ENCODE results near the gene ATP8B3.

Gene ATP8B3

GRCh38 chr19:1811942-1812425 is at the start of gene ATP8B3:
Gene ATP8B3, minus strand, starts transcription at chr19:1812276. Its CDS starts 540 bp downstream, at chr19:1811736.
- peak within 1 kb of the TSS; percentile 71 to 78 for H3K4me3 ChIP-seq (ENCODE audit: low read length in 2 of 2)
- peaks cover 4 to 10% of the 10 kb centered on the region in 2 donors for H3K36me3 ChIP-seq (ENCODE audit: control insufficient read depth in 2 of 2, insufficient read depth in 2 of 2, low read length in 2 of 2)
- peaks cover 14 to 15% of the 10 kb centered on the region in 2 donors for H3K4me1 ChIP-seq (ENCODE audit: control insufficient read depth in 2 of 2, insufficient read depth in 2 of 2, low read length in 2 of 2)
- H3K27me3 ChIP-seq (ENCODE audit: control insufficient read depth in 2 of 2, insufficient read depth in 2 of 2, low read length in 2 of 2): no peaks in the 10 kb centered on the region
- H3K9ac ChIP-seq (ENCODE audit: low read depth in 1 of 2, low read length in 2 of 2): peak within 1 kb of the TSS; percentile 60 to 63
- H3K27ac ChIP-seq (ENCODE audit: low read depth in 2 of 2, low read length in 2 of 2): peak within 1 kb of the TSS; percentile 74
- no peaks in the 10 kb centered on the region for H3K9me3 ChIP-seq (ENCODE audit: control insufficient read depth in 2 of 2, low read length in 2 of 2)

- peak overlapping the region; percentile 73 to 74 for H3K4me3 ChIP-seq (ENCODE audit: low read length in 2 of 2)
- H3K36me3 ChIP-seq (ENCODE audit: control insufficient read depth in 2 of 2, insufficient read depth in 2 of 2, low read length in 2 of 2): no peaks in the 10 kb centered on the region
- no peaks in the 10 kb centered on the region for H3K9me3 ChIP-seq (ENCODE audit: control insufficient read depth in 2 of 2, low read length in 2 of 2)
- H3K4me1 ChIP-seq (ENCODE audit: control insufficient read depth in 2 of 2, insufficient read depth in 2 of 2, low read length in 2 of 2): peaks cover 50 to 59% of the 10 kb centered on the region in 2 donors
- H3K27ac ChIP-seq (ENCODE audit: low read depth in 2 of 2, low read length in 2 of 2): peak overlapping the region; percentile 55 to 91
- no peaks in the 10 kb centered on the region for H3K27me3 ChIP-seq (ENCODE audit: control insufficient read depth in 2 of 2, insufficient read depth in 2 of 2, low read length in 2 of 2)
- H3K9ac ChIP-seq (ENCODE audit: low read depth in 1 of 2, low read length in 2 of 2): peak overlapping the region; percentile 72 to 81
Measured at GRCh38 chr19:1861599-1862031, 49.5 kb upstream of the ATP8B3 start.

GRCh38 chr19:1860821-1861598 is 48.9 kb upstream of the ATP8B3 start:
- Histone ChIP-seq H3K4me1 (ENCODE audit: control insufficient read depth in 2 of 2, insufficient read depth in 2 of 2, low read length in 2 of 2) (peaks cover 56 to 65% of the 10 kb centered on the region in 2 donors), H3K4me3 (ENCODE audit: low read length in 2 of 2) (peak overlapping the region; percentile 73 to 74), H3K9ac (ENCODE audit: low read depth in 1 of 2, low read length in 2 of 2) (peak overlapping the region in 1 of 2 donors; percentile 81), H3K9me3 (ENCODE audit: control insufficient read depth in 2 of 2, low read length in 2 of 2) (no peaks in the 10 kb centered on the region), H3K36me3 (ENCODE audit: control insufficient read depth in 2 of 2, insufficient read depth in 2 of 2, low read length in 2 of 2) (no peaks in the 10 kb centered on the region), H3K27ac (ENCODE audit: low read depth in 2 of 2, low read length in 2 of 2) (peak overlapping the region; percentile 53 to 98), H3K27me3 (ENCODE audit: control insufficient read depth in 2 of 2, insufficient read depth in 2 of 2, low read length in 2 of 2) (no peaks in the 10 kb centered on the region)

GRCh38 chr19:1860042-1860775 is 48.1 kb upstream of the ATP8B3 start:
- Histone ChIP-seq H3K4me1 (ENCODE audit: control insufficient read depth in 2 of 2, insufficient read depth in 2 of 2, low read length in 2 of 2) (peaks cover 62 to 71% of the 10 kb centered on the region in 2 donors), H3K27me3 (ENCODE audit: control insufficient read depth in 2 of 2, insufficient read depth in 2 of 2, low read length in 2 of 2) (no peaks in the 10 kb centered on the region), H3K27ac (ENCODE audit: low read depth in 2 of 2, low read length in 2 of 2) (peak overlapping the region; percentile 98 to 99), H3K9me3 (ENCODE audit: control insufficient read depth in 2 of 2, low read length in 2 of 2) (no peaks in the 10 kb centered on the region), H3K4me3 (ENCODE audit: low read length in 2 of 2) (peak overlapping the region; percentile 45 to 73), H3K36me3 (ENCODE audit: control insufficient read depth in 2 of 2, insufficient read depth in 2 of 2, low read length in 2 of 2) (no peaks in the 10 kb centered on the region), H3K9ac (ENCODE audit: low read depth in 1 of 2, low read length in 2 of 2) (peak overlapping the region in 1 of 2 donors; percentile 71)

- Histone ChIP-seq H3K27ac (ENCODE audit: low read depth in 2 of 2, low read length in 2 of 2) (peak overlapping the region; percentile 98 to 99), H3K4me1 (ENCODE audit: control insufficient read depth in 2 of 2, insufficient read depth in 2 of 2, low read length in 2 of 2) (peaks cover 66 to 74% of the 10 kb centered on the region in 2 donors), H3K27me3 (ENCODE audit: control insufficient read depth in 2 of 2, insufficient read depth in 2 of 2, low read length in 2 of 2) (no peaks in the 10 kb centered on the region), H3K36me3 (ENCODE audit: control insufficient read depth in 2 of 2, insufficient read depth in 2 of 2, low read length in 2 of 2) (no peaks in the 10 kb centered on the region), H3K9me3 (ENCODE audit: control insufficient read depth in 2 of 2, low read length in 2 of 2) (no peaks in the 10 kb centered on the region), H3K4me3 (ENCODE audit: low read length in 2 of 2) (peak overlapping the region; percentile 9 to 31), H3K9ac (ENCODE audit: low read depth in 1 of 2, low read length in 2 of 2) (peak overlapping the region; percentile 44 to 61)
Measured at GRCh38 chr19:1859331-1859781, 47.3 kb upstream of the ATP8B3 start.

- Histone ChIP-seq H3K36me3 (ENCODE audit: control insufficient read depth in 2 of 2, insufficient read depth in 2 of 2, low read length in 2 of 2) (no peaks in the 10 kb centered on the region), H3K27me3 (ENCODE audit: control insufficient read depth in 2 of 2, insufficient read depth in 2 of 2, low read length in 2 of 2) (no peaks in the 10 kb centered on the region), H3K9ac (ENCODE audit: low read depth in 1 of 2, low read length in 2 of 2) (peak overlapping the region; percentile 74 to 77), H3K4me3 (ENCODE audit: low read length in 2 of 2) (peak overlapping the region; percentile 46 to 60), H3K27ac (ENCODE audit: low read depth in 2 of 2, low read length in 2 of 2) (peak overlapping the region; percentile 98 to 99), H3K9me3 (ENCODE audit: control insufficient read depth in 2 of 2, low read length in 2 of 2) (no peaks in the 10 kb centered on the region), H3K4me1 (ENCODE audit: control insufficient read depth in 2 of 2, insufficient read depth in 2 of 2, low read length in 2 of 2) (peaks cover 73 to 83% of the 10 kb centered on the region in 2 donors)
Measured at GRCh38 chr19:1858412-1859081, 46.5 kb upstream of the ATP8B3 start.

- peak overlapping the region; percentile 63 to 77 for H3K9ac ChIP-seq (ENCODE audit: low read depth in 1 of 2, low read length in 2 of 2)
- H3K9me3 ChIP-seq (ENCODE audit: control insufficient read depth in 2 of 2, low read length in 2 of 2): no peaks in the 10 kb centered on the region
- peak overlapping the region; percentile 98 to 99 for H3K27ac ChIP-seq (ENCODE audit: low read depth in 2 of 2, low read length in 2 of 2)
- peak overlapping the region; percentile 60 to 67 for H3K4me3 ChIP-seq (ENCODE audit: low read length in 2 of 2)
- H3K36me3 ChIP-seq (ENCODE audit: control insufficient read depth in 2 of 2, insufficient read depth in 2 of 2, low read length in 2 of 2): no peaks in the 10 kb centered on the region
- no peaks in the 10 kb centered on the region for H3K27me3 ChIP-seq (ENCODE audit: control insufficient read depth in 2 of 2, insufficient read depth in 2 of 2, low read length in 2 of 2)
- H3K4me1 ChIP-seq (ENCODE audit: control insufficient read depth in 2 of 2, insufficient read depth in 2 of 2, low read length in 2 of 2): peaks cover 79 to 89% of the 10 kb centered on the region in 2 donors
Measured at GRCh38 chr19:1857648-1858326, 45.7 kb upstream of the ATP8B3 start.

- Histone ChIP-seq H3K4me3 (ENCODE audit: low read length in 2 of 2) (peak overlapping the region; percentile 67 to 75), H3K27me3 (ENCODE audit: control insufficient read depth in 2 of 2, insufficient read depth in 2 of 2, low read length in 2 of 2) (no peaks in the 10 kb centered on the region), H3K36me3 (ENCODE audit: control insufficient read depth in 2 of 2, insufficient read depth in 2 of 2, low read length in 2 of 2) (no peaks in the 10 kb centered on the region), H3K27ac (ENCODE audit: low read depth in 2 of 2, low read length in 2 of 2) (peak overlapping the region; percentile 98 to 99), H3K4me1 (ENCODE audit: control insufficient read depth in 2 of 2, insufficient read depth in 2 of 2, low read length in 2 of 2) (peaks cover 80 to 88% of the 10 kb centered on the region in 2 donors), H3K9me3 (ENCODE audit: control insufficient read depth in 2 of 2, low read length in 2 of 2) (no peaks in the 10 kb centered on the region), H3K9ac (ENCODE audit: low read depth in 1 of 2, low read length in 2 of 2) (peak overlapping the region; percentile 77 to 89)
Measured at GRCh38 chr19:1856698-1857603, 44.9 kb upstream of the ATP8B3 start.

Data from mucosa of rectum (tissue), 2 donors.